Measurements from ENCODE around the gene KDM4C.
"Not testable (repeated sequence)": the region's sequence is repeated elsewhere in the genome, so short reads cannot be mapped to it uniquely, and the experiment has no call there.

KDM4C gene

GRCh38 chr9:6757456-6758247 is at the start of gene KDM4C:
KDM4C (plus strand) TSS chr9:6757973; CDS start chr9:6792989, 35,016 bp downstream.
- Histone ChIP-seq H3K4me3 (ENCODE audit: low read depth, low read length) (peak within 1 kb of the TSS; percentile 93), H3K27me3 (ENCODE audit: control insufficient read depth, insufficient read depth, low read length) (no peaks in the 10 kb centered on the region), H3K9me3 (ENCODE audit: control insufficient read depth, low read length) (no peaks in the 10 kb centered on the region), H3K9ac (peak within 1 kb of the TSS; percentile 72), H3K36me3 (ENCODE audit: control insufficient read depth, insufficient read depth, low read length) (no peaks in the 10 kb centered on the region), H2AFZ (peak within 1 kb of the TSS; percentile 84), H3K79me2 (peaks cover 12% of the 10 kb centered on the region), H3K4me1 (no peaks in the 10 kb centered on the region), H3K27ac (peak within 1 kb of the TSS; percentile 95), H3K4me2 (ENCODE audit: low read length) (peak within 1 kb of the TSS; percentile 83)
- no peak for TF ChIP-seq CTCF (IDR thresholded peaks at IDR 0.05)

- H3K27ac ChIP-seq, result no peak overlapping the region
- no peaks in the 10 kb centered on the region for H3K79me2 ChIP-seq
- no peaks in the 10 kb centered on the region for H3K4me1 ChIP-seq
- no peaks in the 10 kb centered on the region for H3K36me3 ChIP-seq (ENCODE audit: control insufficient read depth, insufficient read depth, low read length)
- no peak for TF ChIP-seq CTCF (IDR thresholded peaks at IDR 0.05)
- H3K9me3 ChIP-seq (ENCODE audit: control insufficient read depth, low read length), result no peaks in the 10 kb centered on the region
- no peak overlapping the region for H3K9ac ChIP-seq
- no peak overlapping the region for H3K4me3 ChIP-seq (ENCODE audit: low read depth, low read length)
- H2AFZ ChIP-seq, result no peak overlapping the region
- no peaks in the 10 kb centered on the region for H3K27me3 ChIP-seq (ENCODE audit: control insufficient read depth, insufficient read depth, low read length)
- H3K4me2 ChIP-seq (ENCODE audit: low read length), result no peak overlapping the region
Measured at GRCh38 chr9:6708732-6709131, 49.0 kb upstream of the KDM4C start.

- Histone ChIP-seq H3K27me3 (ENCODE audit: control insufficient read depth, insufficient read depth, low read length) (no peaks in the 10 kb centered on the region), H3K4me3 (ENCODE audit: low read depth, low read length) (no peak overlapping the region)
- TF ChIP-seq CTCF (IDR thresholded peaks at IDR 0.05), result no peak
Measured at GRCh38 chr9:6711403-6711802, 46.4 kb upstream of the KDM4C start.

GRCh38 chr9:6712041-6712440 is 45.7 kb upstream of the KDM4C start:
- H3K36me3 ChIP-seq (ENCODE audit: control insufficient read depth, insufficient read depth, low read length), result no peaks in the 10 kb centered on the region
- H3K9me3 ChIP-seq (ENCODE audit: control insufficient read depth, low read length), result no peaks in the 10 kb centered on the region
- TF ChIP-seq CTCF (IDR thresholded peaks at IDR 0.05), result no peak
- no peak overlapping the region for H3K9ac ChIP-seq
- H3K27ac ChIP-seq, result no peak overlapping the region
- H3K4me3 ChIP-seq (ENCODE audit: low read depth, low read length), result no peak overlapping the region
- H3K4me2 ChIP-seq (ENCODE audit: low read length), result no peak overlapping the region
- no peaks in the 10 kb centered on the region for H3K79me2 ChIP-seq
- H3K27me3 ChIP-seq (ENCODE audit: control insufficient read depth, insufficient read depth, low read length), result no peaks in the 10 kb centered on the region
- H3K4me1 ChIP-seq, result no peaks in the 10 kb centered on the region
- H2AFZ ChIP-seq, result no peak overlapping the region

More at GRCh38 chr9:6711403-6711802, 46.4 kb upstream of the KDM4C start:
- Histone ChIP-seq H3K36me3 (ENCODE audit: control insufficient read depth, insufficient read depth, low read length) (no peaks in the 10 kb centered on the region), H3K9ac (no peak overlapping the region), H3K4me1 (no peaks in the 10 kb centered on the region), H3K9me3 (ENCODE audit: control insufficient read depth, low read length) (no peaks in the 10 kb centered on the region), H3K4me2 (ENCODE audit: low read length) (no peak overlapping the region), H3K79me2 (no peaks in the 10 kb centered on the region), H3K27ac (no peak overlapping the region), H2AFZ (no peak overlapping the region)

- Histone ChIP-seq H3K27me3 (ENCODE audit: control insufficient read depth, insufficient read depth, low read length) (no peaks in the 10 kb centered on the region), H3K9ac (no peak overlapping the region), H3K9me3 (ENCODE audit: control insufficient read depth, low read length) (no peaks in the 10 kb centered on the region), H2AFZ (no peak overlapping the region), H3K4me1 (no peaks in the 10 kb centered on the region), H3K4me2 (ENCODE audit: low read length) (no peak overlapping the region), H3K4me3 (ENCODE audit: low read depth, low read length) (no peak overlapping the region), H3K27ac (no peak overlapping the region), H3K36me3 (ENCODE audit: control insufficient read depth, insufficient read depth, low read length) (no peaks in the 10 kb centered on the region), H3K79me2 (no peaks in the 10 kb centered on the region)
- no peak for TF ChIP-seq CTCF (IDR thresholded peaks at IDR 0.05)
Measured at GRCh38 chr9:6714176-6714575, 43.6 kb upstream of the KDM4C start.

GRCh38 chr9:6715153-6715754 is 42.5 kb upstream of the KDM4C start:
- H3K9me3 ChIP-seq (ENCODE audit: control insufficient read depth, low read length); H3K79me2 ChIP-seq; H3K27me3 ChIP-seq (ENCODE audit: control insufficient read depth, insufficient read depth, low read length); H3K9ac ChIP-seq; H3K4me3 ChIP-seq (ENCODE audit: low read depth, low read length); H3K4me2 ChIP-seq (ENCODE audit: low read length); H3K36me3 ChIP-seq (ENCODE audit: control insufficient read depth, insufficient read depth, low read length); H3K27ac ChIP-seq; H3K4me1 ChIP-seq: not testable (repeated sequence)
- H2AFZ ChIP-seq, result peak overlapping the region; percentile 96

Measured in parathyroid adenoma (tissue), 2 donors.